Activated CD8-positive, alpha-beta memory T cell treated with anti-CD3 and anti-CD28 coated beads for 24 hours (primary cell): ENCODE results near the gene TPI1.

Source experiments
- DNase-seq: peaks from one replicate; pipeline ENCODE4 v3.0.0-alpha.2; 2020

TPI1 gene

GRCh38 chr12:6867413-6868210 is at the start of gene TPI1:
TSS of gene TPI1 (plus strand) at chr12:6867531. CDS start at chr12:6867567, 36 bp downstream.
- peak; percentile 90 for DNase-seq

GRCh38 chr12:6817662-6818157 is 49.6 kb upstream of the TPI1 start:
- no peak for DNase-seq

- no peak for DNase-seq
Observed at GRCh38 chr12:6818222-6818621, 49.1 kb upstream of the TPI1 start.

GRCh38 chr12:6818645-6819044 is 48.7 kb upstream of the TPI1 start:
- DNase-seq = no peak

DNA sequence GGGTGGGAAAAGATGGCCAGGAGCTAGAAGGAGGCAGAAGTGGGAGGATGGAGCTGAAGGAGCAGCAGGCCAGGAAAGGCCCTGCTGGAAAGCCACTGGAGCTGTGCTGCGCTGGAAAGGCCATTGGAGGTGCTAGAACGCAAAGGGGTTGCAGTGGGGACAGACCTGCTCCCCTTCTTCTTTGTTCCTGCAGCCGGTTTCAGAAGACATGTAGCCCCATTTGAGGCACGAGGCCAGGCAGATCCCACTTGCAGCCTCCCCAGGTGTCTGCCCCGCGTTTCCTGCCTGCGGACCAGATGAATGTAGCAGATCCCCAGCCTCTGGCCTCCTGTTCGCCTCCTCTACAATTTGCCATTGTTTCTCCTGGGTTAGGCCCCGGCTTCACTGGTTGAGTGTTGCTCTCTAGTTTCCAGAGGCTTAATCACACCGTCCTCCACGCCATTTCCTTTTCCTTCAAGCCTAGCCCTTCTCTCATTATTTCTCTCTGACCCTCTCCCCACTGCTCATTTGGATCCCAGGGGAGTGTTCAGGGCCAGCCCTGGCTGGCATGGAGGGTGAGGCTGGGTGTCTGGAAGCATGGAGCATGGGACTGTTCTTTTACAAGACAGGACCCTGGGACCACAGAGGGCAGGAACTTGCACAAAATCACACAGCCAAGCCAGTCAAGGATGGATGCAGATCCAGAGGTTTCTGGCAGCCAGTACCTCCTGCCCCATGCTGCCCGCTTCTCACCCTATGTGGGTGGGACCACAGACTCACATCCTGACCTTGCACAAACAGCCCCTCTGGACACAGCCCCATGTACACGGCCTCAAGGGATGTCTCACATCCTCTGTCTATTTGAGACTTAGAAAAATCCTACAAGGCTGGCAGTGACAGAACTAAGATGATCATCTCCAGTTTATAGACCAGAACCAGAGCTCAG is 48.0 kb upstream of the TPI1 start:
- no peak for DNase-seq

DNA sequence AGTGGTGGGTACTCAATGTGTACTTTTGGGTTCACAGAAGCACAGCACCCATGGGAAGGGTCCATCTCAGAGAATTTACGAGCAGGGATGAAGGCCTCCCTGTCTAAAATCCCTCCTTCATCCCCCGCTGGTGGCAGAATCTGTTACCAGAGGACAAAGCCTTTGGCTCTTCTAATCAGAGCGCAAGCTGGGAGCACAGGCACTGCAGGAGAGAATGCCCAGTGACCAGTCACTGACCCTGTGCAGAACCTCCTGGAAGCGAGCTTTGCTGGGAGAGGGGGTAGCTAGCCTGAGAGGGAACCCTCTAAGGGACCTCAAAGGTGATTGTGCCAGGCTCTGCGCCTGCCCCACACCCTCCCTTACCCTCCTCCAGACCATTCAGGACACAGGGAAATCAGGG is 47.2 kb upstream of the TPI1 start:
- DNase-seq = no peak

GRCh38 chr12:6821591-6822425 is 45.5 kb upstream of the TPI1 start, which contains the start of gene GPR162:
TSS of gene GPR162 (plus strand) at chr12:6821821. CDS start at chr12:6823899, 2,078 bp downstream.
- DNase-seq = no peak

GRCh38 chr12:6822426-6823135 is 44.8 kb upstream of the TPI1 start:
- no peak for DNase-seq

DNA sequence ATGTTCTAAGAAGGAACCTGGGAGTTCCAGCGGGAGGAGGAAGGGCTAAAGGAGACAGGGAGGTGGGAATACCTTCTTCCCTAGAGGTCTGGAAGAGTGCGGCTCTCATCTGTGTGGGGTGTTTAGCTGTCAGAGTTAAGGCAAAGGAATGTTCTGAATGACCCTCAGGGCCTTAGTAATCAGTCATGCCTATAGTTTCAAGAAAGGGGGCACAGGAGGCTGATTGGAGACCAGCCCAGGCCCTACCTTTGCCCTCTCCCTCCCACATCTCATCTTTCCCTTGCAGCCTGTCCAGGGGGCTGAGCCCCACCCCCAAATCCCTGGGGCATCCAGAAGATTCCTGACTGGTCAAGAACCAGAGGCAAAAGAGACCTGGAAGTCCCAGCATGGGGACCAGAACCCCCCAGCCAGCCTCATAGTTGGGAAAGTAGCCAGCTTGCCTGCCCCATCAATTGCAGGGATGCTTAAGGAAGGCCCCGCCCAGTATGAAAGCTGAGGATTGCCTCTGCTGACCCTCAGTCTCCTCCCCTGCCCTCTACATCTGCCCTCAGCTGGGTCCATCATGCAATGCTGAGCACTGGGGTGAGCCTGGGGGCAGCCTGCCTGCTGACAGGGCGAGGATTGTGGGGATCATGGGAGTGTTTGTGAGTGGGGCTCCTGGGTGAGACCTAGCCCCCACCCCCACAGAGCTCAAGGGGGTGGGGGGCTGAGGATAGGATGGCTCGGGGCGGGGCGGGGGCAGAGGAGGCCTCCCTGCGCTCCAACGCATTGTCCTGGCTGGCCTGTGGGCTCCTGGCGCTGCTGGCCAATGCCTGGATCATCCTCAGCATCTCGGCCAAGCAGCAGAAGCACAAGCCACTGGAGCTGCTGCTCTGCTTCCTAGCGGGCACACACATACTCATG is 43.9 kb upstream of the TPI1 start:
- DNase-seq = no peak

DNA sequence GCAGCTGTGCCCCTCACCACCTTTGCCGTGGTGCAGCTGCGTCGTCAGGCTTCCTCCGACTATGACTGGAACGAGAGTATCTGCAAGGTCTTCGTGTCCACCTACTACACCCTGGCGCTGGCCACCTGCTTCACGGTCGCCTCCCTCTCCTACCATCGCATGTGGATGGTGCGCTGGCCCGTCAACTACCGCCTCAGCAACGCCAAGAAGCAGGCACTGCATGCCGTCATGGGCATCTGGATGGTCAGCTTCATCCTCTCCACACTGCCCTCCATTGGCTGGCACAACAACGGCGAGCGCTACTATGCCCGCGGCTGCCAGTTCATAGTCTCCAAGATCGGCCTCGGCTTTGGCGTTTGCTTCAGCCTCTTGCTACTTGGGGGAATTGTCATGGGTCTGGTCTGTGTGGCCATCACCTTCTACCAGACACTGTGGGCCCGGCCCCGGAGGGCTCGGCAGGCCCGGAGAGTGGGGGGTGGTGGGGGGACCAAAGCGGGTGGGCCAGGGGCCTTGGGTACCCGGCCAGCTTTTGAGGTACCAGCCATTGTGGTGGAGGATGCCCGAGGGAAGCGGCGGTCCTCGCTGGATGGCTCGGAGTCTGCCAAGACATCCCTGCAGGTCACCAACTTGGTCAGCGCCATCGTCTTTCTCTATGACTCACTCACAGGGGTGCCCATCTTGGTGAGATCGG is 43.1 kb upstream of the TPI1 start:
- no peak for DNase-seq

GRCh38 chr12:6824901-6825381 is 42.4 kb upstream of the TPI1 start:
- DNase-seq = no peak

DNA sequence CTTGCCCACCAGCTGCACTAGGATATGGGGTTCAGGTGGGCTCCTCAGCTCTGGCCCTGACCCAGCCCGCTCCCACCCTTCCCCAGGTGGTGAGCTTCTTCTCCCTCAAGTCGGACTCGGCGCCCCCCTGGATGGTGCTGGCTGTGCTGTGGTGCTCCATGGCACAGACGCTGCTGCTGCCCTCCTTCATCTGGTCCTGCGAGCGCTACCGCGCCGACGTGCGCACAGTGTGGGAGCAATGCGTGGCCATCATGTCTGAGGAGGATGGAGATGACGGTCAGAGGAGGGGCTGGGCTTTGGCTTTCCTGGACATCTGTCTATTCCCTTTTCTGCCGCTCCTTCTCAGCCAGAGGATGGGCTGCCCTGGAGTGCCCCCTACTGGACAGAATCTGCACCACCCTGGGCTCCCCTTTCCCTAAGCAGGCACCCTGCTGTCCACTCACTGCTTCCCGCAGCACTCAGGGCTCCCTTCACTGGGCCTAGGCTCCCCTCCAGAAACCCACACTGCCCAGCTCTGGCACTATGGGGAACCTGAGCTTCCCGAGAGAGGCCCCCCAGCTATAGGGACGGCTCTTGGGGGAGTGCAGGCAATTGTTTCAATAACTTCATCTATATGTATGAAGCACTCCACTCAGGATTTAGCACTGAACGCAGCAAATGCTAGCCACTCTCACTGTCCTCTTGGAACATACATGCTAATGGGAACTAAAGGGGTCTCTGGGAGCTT is 41.8 kb upstream of the TPI1 start:
- DNase-seq = peak; percentile 95

GRCh38 chr12:6826125-6826733 is 41.1 kb upstream of the TPI1 start:
- no peak for DNase-seq

- DNase-seq = no peak
Observed at GRCh38 chr12:6826734-6827436, 40.4 kb upstream of the TPI1 start.

GRCh38 chr12:6827437-6827911 is 39.9 kb upstream of the TPI1 start:
- peak; percentile 77 for DNase-seq

DNA sequence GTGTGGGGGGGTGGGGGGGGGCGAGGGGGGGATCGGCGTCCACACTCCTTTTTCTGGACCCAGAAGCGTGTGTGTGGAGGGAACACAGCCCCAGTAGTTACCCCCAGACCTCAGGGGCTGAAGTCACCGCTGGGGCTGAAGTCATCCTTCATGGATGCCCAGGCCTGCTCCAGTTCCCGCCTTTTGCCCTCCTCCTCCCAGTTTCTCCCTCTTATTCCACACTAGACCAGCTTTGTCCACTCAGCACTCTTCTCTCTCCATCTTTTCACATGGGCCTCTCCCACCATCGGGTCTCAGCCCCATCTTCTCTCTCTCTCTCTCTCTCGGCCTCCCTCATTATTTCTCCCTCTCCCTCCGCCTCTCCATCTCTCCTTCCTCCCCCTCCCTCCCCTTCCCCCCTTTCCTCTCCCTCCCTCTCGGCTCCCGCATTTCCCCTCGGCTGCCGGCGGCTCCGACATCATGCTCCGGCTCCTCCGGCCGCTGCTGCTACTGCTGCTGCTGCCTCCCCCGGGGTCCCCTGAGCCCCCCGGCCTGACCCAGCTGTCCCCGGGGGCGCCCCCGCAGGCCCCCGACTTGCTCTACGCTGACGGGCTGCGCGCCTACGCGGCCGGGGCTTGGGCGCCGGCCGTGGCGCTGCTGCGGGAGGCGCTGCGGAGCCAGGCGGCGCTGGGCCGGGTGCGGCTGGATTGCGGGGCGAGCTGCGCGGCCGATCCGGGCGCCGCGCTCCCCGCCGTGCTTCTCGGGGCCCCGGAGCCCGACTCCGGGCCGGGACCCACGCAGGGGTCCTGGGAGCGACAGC is 39.1 kb upstream of the TPI1 start, which contains the start of gene P3H3:
Gene P3H3, plus strand, starts transcription at position 426 of the 799 bp plus-strand sequence. Its CDS starts 34 bp downstream, at position 460.
- peak; percentile 65 for DNase-seq
